Activated T-helper 1 cell treated with anti-CD3 and anti-CD28 coated beads, Interleukin-2, amount 50 U/mL, for 16 hours (primary cell): ENCODE measurements around the gene WASF3.

Source experiments
- DNase-seq, 2 donors: peaks; one replicate each; pipeline ENCODE4 v3.0.0-alpha.2; 2020; ENCODE audit warnings: low read depth in 1 of 2, low spot score in 1 of 2

Gene WASF3

GRCh38 chr13:26680572-26680971 is 123.1 kb downstream of the WASF3 start:
- no peak for DNase-seq

DNA sequence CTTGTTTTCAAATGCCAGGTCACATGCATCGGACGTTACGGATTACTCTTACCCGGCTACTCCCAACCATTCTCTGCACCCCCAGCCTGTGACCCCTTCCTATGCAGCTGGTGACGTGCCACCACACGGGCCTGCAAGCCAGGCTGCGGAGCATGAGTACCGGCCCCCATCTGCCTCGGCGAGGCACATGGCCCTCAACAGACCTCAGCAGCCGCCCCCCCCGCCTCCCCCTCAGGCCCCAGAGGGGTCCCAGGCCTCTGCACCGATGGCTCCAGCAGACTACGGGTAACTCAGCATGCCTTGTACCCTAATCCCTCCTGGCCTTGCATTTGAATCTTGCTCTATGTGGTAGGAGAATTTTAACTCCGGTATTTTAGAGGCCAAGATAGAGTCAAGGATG is 123.6 kb downstream of the WASF3 start:
- no peak for DNase-seq

GRCh38 chr13:26682606-26683005 is 125.1 kb downstream of the WASF3 start:
- no peak for DNase-seq

DNA sequence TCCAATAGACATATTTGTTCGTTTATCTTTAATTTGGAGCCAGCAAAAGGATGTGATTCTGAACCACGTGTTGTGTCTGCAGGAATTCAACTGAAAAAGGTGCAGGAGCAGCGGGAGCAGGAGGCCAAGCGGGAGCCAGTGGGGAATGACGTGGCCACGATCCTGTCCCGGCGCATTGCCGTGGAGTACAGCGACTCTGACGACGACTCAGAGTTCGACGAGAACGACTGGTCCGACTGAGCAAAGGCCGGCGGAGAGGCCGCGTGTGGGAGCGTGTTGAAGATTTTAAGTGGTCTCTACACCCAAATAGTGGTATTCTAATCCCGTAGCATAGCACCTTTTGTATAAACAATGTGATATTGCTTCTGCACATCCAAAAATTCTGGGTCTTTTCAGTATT is 128.1 kb downstream of the WASF3 start:
- DNase-seq: no peak

DNA sequence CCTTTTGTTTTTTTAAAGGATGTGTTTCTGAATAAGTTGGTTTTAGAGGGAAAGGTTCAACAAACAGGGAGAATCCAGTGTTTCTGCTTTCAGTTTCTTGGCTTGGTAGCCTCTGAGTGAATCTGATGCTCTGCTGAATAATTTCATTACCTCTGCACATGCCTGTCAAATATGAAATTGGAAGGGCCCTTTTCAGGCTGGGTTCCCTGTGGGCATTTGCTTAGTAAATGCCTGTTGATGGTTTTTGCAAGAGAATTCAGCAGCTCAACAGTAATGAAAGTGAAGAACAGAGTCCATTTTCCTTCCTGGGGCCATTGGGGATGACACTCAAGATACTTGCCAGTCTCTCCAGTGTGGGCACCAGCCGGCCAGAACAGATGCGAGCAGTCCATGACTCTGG is 128.8 kb downstream of the WASF3 start:
- no peak for DNase-seq

GRCh38 chr13:26688286-26688685 is 130.8 kb downstream of the WASF3 start:
- no peak for DNase-seq

DNA sequence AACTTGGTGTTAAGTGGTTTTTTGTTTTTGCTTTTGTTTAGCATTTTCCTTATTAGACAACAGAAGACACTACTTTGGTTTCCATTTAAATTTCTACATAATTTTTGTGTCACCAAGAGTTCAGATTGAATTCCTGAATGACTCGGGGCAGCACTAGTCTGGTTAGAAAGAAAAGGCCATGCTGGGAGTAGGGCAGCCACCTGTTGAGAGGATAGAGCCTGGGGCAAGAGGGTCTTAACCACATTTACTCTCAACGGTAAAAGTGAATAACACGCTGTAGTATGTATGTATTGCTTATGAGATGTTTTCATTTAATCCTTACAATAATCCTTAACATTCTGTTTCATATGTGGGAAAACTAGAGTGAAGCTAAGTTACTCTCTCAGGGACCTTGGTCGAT is 131.5 kb downstream of the WASF3 start:
- DNase-seq: no peak

DNA sequence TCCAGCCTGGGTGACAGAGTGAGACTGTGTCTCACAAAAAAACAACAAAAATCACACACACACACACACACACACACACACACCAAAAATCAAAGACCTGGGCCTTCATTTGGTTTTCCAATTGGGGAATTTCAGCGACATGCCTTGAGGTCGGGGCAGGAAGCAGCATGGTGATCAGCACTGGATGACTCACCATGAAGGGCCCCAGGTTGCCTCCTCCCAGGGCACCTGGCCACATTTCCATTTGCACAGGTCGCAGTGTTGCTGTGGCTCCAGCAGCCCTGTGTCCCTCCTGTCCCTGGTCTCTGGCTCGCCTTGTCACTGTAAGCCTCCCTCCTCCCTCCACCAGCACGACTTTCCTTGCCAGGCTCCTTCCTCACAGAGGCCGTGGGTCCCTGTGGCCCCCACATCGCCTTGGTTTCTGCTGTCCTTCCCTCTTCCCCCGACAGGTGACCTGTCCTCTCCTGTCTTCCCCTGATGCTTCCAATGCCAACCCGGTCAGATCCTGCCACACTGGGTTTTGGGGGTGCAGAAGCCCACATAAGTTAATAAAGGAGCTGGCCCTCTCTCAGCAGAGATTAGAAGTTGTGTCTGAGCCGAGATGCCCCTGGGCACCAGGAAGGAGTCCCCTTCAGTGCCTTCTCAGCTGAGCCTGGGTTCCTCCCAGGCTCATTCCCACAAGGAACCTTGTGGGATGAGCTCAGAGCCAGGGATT is 136.4 kb downstream of the WASF3 start:
- no peak for DNase-seq

DNA sequence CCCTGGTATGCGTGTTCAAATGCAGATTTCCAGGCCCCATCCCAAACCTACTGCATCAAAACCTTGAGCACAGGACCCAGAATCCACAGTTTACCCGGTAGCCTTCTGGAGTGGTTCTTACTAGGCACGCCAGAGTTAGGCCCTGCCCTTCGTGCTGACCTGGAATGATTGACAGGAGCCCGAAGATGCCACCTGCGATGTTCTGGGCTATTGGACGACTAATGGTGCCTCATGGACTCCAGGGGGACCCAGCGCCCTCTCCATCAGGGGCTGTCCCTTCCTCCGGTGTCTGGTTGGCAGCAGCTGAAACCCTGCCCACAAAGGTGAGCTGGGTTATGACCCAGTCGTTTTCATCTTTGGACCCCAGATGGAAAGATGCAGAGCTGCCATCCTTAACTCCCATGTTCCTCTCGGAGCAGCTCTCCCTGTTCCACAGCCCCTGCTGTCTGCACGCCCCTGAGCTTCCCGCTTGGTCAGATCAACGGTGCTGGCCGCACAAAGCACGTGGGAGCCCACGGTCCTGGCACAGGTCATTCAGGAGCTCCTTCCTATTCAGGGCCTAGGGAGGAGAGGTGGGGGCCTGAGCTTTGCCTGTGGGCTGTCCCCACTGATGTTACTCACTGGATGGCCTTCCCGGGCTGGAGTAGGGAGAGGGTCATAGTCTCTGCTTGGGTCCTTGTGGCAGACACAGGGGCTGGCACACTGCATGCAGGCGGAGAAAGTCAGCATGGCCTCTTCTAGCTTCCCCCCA is 137.3 kb downstream of the WASF3 start:
- DNase-seq: no peak

DNA sequence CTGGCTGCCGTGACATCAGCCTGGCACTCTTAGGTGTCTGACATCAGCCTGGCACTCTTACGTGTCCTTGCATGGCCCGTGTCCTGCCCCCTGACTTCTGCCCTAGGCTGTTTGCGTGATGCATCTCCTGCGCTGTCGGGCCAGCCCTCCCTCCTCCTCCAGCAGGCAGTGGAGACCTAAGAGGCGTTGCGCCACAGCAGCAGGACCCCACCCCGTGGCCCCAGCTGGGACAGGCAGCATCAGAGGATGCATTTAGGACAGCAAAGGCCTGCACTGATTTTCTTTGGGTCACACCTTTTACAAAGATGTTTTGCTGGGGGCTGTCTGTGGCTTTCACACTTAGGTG is 137.8 kb downstream of the WASF3 start:
- DNase-seq: no peak

- no peak for DNase-seq
Observed at GRCh38 chr13:26695891-26696311, 138.4 kb downstream of the WASF3 start.

- DNase-seq: no peak
Observed at GRCh38 chr13:26697069-26697955, 139.8 kb downstream of the WASF3 start.

DNA sequence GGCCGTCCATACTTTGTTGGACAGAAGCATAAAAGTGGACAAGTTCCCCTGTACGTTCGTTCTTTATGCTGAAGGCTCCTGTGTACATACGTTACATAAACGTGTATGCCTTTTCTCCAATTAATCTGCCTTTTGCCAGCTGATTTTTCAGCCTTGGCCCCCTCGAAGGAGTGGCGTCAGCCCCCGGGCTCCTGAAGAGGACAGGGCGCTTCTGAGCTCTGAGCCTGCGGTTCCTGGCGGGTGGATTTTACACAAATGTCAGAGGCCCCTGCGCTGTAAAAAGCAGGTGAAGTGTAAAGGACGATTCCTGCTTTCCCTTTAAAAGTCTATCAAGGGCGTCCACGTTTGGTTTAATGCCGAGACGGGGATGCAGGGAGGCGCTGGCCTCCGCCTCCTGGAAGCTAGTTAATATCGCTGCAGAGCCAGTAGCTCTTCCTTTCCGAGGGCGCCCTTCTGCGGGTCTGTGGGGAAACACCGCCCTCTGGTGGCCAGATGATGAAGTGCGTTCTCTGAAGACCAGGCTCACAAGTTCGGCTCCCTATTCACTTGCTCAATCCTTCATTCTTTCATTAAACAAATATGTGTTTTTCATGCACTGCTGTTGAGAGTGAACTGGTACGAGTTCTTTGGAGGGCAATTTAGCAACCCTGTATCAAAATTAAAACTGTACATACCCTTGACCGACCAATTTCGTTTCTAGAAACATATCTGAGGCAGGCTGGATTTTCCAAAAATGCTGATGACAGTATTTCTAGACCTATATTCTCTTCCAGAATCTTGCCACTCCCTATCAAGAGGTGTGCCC is 141.1 kb downstream of the WASF3 start:
- DNase-seq: peak; percentile 64 to 80

DNA sequence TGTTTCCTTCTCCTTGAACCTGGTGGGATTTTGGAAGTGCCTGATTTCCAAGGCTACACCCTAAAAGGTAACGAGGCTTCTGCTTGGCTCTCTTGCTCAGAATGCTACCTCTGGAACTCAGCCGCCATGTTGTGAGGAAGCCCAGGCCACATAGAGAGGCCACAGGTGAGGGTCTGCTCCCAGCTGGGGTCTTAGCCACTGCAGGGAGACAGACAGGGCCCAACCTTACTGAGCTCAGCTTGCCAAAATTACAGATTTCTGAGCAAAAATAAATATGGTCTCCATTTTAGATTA is 141.7 kb downstream of the WASF3 start:
- no peak for DNase-seq

DNA sequence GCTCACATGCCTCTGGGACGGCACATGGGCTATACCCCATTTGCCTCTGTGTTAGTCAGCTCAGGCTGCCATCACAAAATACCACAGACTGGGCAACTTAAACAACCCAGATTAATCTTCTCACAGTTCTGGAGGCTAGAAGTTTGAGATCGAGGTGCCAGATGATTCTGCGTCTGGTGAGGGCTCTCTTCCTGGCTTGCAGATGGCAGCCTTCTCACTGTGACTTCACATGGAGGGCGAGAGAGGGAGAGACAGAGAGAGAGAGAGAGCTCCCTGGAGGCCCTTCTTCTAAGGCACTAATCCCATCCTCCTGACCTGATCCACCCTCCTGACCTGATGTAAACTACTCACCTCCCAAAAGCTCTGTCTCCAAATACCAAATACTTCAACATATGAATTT is 148.1 kb downstream of the WASF3 start:
- DNase-seq: no peak

- DNase-seq: no peak
Observed at GRCh38 chr13:26706381-26706780, 148.9 kb downstream of the WASF3 start.

DNA sequence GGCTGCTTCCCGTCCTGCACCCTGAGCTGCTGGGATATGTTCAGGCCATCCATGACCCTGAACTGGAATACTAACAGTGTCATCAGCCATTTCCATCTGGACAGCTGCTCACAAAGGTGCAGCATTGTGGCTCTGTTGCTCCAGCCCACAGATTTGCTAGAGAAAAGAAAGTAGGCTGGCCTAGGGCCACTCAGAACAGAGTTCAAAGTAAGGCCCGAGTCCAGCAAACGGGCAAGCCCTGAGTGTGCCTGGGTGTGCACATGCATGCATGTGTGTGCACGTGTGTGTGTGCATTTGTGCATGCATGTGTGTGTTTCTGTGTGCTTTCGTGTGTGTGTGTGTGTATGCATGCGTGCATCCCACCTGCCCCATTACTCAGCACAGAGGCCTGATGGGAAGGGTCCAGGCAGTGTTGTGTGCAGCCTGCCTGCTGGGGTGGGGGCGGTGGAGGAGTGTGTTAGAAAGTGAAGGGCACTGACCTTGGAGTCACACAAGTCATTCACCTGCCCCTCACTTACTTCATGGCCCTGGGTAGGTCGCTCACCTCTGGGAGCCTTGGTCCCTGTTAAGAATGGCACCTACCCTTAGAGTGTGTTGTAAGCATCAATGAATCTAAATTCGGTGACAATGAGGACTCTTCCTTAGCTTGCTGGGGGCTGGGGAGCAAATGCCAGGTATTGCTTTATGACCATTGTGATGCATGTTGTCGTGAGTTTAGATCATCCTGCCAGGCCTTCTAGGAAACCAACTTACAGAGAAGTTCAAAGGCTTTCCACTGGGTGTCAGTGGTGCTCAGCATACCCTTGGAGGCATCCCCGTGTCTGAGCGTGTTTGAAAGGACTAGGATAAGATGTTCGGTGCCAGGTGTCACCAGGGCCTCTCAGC is 149.9 kb downstream of the WASF3 start:
- DNase-seq: no peak

DNA sequence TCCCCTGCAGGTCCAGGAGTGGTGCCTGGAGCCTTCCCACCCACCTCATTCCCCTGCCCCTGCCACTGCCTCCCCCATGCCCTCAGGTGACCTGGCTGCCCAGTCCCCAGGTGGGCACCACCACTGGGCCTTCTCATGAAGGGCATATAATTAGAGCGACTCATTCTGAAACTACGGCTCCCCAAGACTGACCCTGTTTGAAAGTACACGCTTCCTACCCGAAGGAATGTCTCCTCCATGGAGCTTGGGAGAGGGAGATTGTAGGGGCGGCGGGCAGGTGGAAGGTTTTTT is 150.5 kb downstream of the WASF3 start:
- no peak for DNase-seq

DNA sequence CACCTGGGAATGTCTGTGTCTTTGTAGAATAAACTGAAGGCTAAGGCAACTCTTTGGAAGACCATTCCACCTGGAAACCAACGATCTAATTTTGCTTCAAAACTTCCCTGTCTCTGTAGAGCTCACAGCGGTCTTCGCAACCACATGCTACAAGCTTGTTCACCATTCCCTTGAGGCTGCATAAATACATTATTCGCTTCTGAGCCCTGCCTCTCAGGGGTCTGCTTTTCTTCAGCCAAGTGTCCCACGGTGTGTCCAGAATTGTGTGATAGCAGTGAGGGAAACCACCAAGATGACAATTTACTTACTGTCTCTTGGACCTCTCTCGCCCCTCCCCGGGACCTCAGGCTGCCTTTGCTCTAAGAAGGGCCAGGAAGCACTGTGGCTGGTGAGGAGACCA is 152.0 kb downstream of the WASF3 start:
- no peak for DNase-seq

GRCh38 chr13:26710166-26710565 is 152.7 kb downstream of the WASF3 start:
- DNase-seq: no peak

GRCh38 chr13:26711211-26711610 is 153.7 kb downstream of the WASF3 start:
- no peak for DNase-seq
